HG03108 (cell line): Measurements from ENCODE around the gene SMAD3.
"Not testable (repeated sequence)": the region's sequence is repeated elsewhere in the genome, so short reads cannot be mapped to it uniquely, and the experiment has no call there.

Experiments
- ATAC-seq: cut with Tn5 transposase; IDR thresholded peaks from one replicate; pipeline ENCODE4 v1.9.1; 2021; ENCODE audit warnings: moderate library complexity; ENCODE audit not compliant: unreplicated experiment

The SMAD3 gene

GRCh38 chr15:67062369-67062985, 2.9 kb upstream of the SMAD3 start:
- no peak for ATAC-seq

- no peak for ATAC-seq
Observed at GRCh38 chr15:67063689-67064606, 1.5 kb upstream of the SMAD3 start.

GRCh38 chr15:67064607-67065530, 533 bp upstream of the SMAD3 start:
- no peak for ATAC-seq

- no peak for ATAC-seq
Observed at GRCh38 chr15:67066041-67066958, 898 bp downstream of the SMAD3 start.

- ATAC-seq = no peak
Observed at GRCh38 chr15:67066959-67067853, 1.8 kb downstream of the SMAD3 start.

- ATAC-seq = no peak
Observed at GRCh38 chr15:67067930-67068551, 2.6 kb downstream of the SMAD3 start.

GRCh38 chr15:67068710-67069400, 3.5 kb downstream of the SMAD3 start:
- ATAC-seq = no peak

GRCh38 chr15:67070150-67070549, 4.7 kb downstream of the SMAD3 start:
- ATAC-seq = no peak

GRCh38 chr15:67070892-67071664, 5.7 kb downstream of the SMAD3 start:
- no peak for ATAC-seq

GRCh38 chr15:67072442-67072841, 7.0 kb downstream of the SMAD3 start:
- no peak for ATAC-seq

- no peak for ATAC-seq
Observed at GRCh38 chr15:67072958-67073357, 7.6 kb downstream of the SMAD3 start.

GRCh38 chr15:67074886-67075229, 9.5 kb downstream of the SMAD3 start:
- ATAC-seq = no peak

GRCh38 chr15:67075555-67076135, 10.2 kb downstream of the SMAD3 start:
- not testable (repeated sequence) for ATAC-seq

- peak; percentile 44 for ATAC-seq
Observed at GRCh38 chr15:67076147-67076843, 10.9 kb downstream of the SMAD3 start.

- no peak for ATAC-seq
Observed at GRCh38 chr15:67077641-67078215, 12.3 kb downstream of the SMAD3 start.

GRCh38 chr15:67079361-67079760, 14.0 kb downstream of the SMAD3 start:
- no peak for ATAC-seq
